CD4-positive, alpha-beta T cell (primary cell): Measurements from ENCODE around the gene ABCA2. TPM values are rescaled to one million over a fixed set of nuclear protein-coding genes. Genes with fewer than 3 reads are reported as not detected.

Experiments used
- ATAC-seq: fragments of 200-7000 bp; cut with Tn5 transposase; one replicate; pipeline ENCODE4 v1.10.0; 2022; ENCODE audit warnings: mild to moderate bottlenecking; ENCODE audit not compliant: poor library complexity
- CTCF ChIA-PET: fragments of 350-600 bp; sonication (Branson Sonifier 250); formaldehyde crosslinking; loops from one replicate; lab custom pipeline; 2021; ENCODE audit warnings: antibody characterized with exemption, inconsistent platforms; lab: Charles Lee
- POLR2A ChIA-PET: fragments of 350-600 bp; sonication (Branson Sonifier 250); formaldehyde crosslinking; loops from one replicate; lab custom pipeline; 2021; ENCODE audit warnings: antibody characterized with exemption, inconsistent platforms; lab: Charles Lee
- DNase-seq, 14 experiments: peaks; one replicate each; pipeline ENCODE4 v3.0.0-alpha.2; 2013 to 2020; ENCODE audit warnings: mixed read lengths in 2 of 14
- H3K27ac ChIP-seq, 2 donors: one replicate each; pipeline versions ENCODE4 v1.5.1 to v1.7.0; 2013; ENCODE audit warnings: low read length in 2 of 2, low read depth in 1 of 2, mild to moderate bottlenecking in 1 of 2
- H3K27me3 ChIP-seq, 2 experiments: 1 replicate in 1 of 2; 2 replicates in 1 of 2; pipeline versions ENCODE4 v1.6.1 to v1.7.0; 2013; ENCODE audit warnings: low read length in 2 of 2, control low read depth in 1 of 2, mild to moderate bottlenecking in 1 of 2, moderate library complexity in 1 of 2; ENCODE audit not compliant: insufficient read depth in 2 of 2, control insufficient read depth in 1 of 2
- H3K36me3 ChIP-seq: one replicate; pipeline ENCODE4 v1.6.1; 2013; ENCODE audit warnings: low read length, control low read depth; ENCODE audit not compliant: insufficient read depth
- H3K4me1 ChIP-seq: one replicate; pipeline ENCODE4 v1.6.1; 2013; ENCODE audit warnings: low read length, control low read depth; ENCODE audit not compliant: insufficient read depth
- H3K4me3 ChIP-seq: one replicate; pipeline ENCODE4 v1.5.1; 2013; ENCODE audit warnings: mild to moderate bottlenecking, low read length, moderate library complexity
- H3K9me3 ChIP-seq, 2 experiments: 1 replicate in 1 of 2; 2 replicates in 1 of 2; pipeline versions ENCODE4 v1.6.1 to v1.7.0; 2013; ENCODE audit warnings: low read length in 2 of 2, mild to moderate bottlenecking in 2 of 2, control low read depth in 1 of 2, moderate library complexity in 1 of 2; ENCODE audit not compliant: control insufficient read depth in 1 of 2, insufficient read depth in 1 of 2
- H3K27ac Mint-ChIP-seq: one replicate; pipeline ENCODE4 v1.8.0; 2020; ENCODE audit warnings: mixed read lengths
- H3K27me3 Mint-ChIP-seq: one replicate; pipeline ENCODE4 v1.8.0; 2021; ENCODE audit warnings: mixed read lengths
- H3K36me3 Mint-ChIP-seq: one replicate; pipeline ENCODE4 v1.8.0; 2021; ENCODE audit warnings: low read depth, mixed read lengths
- H3K4me1 Mint-ChIP-seq: one replicate; pipeline ENCODE4 v1.8.0; 2021; ENCODE audit warnings: low read depth, mixed read lengths
- H3K4me3 Mint-ChIP-seq: one replicate; pipeline ENCODE4 v1.8.0; 2020; ENCODE audit warnings: mild to moderate bottlenecking, mixed read lengths
- H3K9me3 Mint-ChIP-seq: one replicate; pipeline ENCODE4 v1.8.0; 2020; ENCODE audit warnings: mixed read lengths
- intact Hi-C, 2 experiments: fragments of 100-400 bp; cut with DNase I in 1 of 2; cut with micrococcal nuclease in 1 of 2; formaldehyde crosslinking; loops; one replicate each; pipeline versions ENCODE4 v1.15.1 to v1.9.0; 2023 to 2025; cut with DNase I, micrococcal nuclease
- total RNA-seq, 174 experiments: library from RNA in 2 of 174; stranded (reverse) in 2 of 174; gene quantifications; one replicate each; pipeline ENCODE4 v1.2.3 and lab custom pipeline; 2021 to 2026
- TF ChIP-seq, protein P1 (sequence below): fragments of 200-600 bp; IDR thresholded peaks from one replicate; pipeline ENCODE4 v1.8.0; 2022; ENCODE audit warnings: antibody characterized with exemption, mild to moderate bottlenecking

The ABCA2 gene
- total RNA-seq, 2 experiments from 2014 or later = 80.1 to 86.8 TPM

- no peaks in the 10 kb centered on the region for H3K9me3 Mint-ChIP-seq
- Histone ChIP-seq H3K4me3 (no peak within 1 kb of the TSS), H3K27ac (no peak within 1 kb of the TSS), H3K36me3 (no peaks in the 10 kb centered on the region), H3K27me3 (peaks cover 20 to 33% of the 10 kb centered on the region in 2 experiments), H3K9me3 (peaks cover 0 to 19% of the 10 kb centered on the region in 2 experiments), H3K4me1 (peaks cover 32% of the 10 kb centered on the region)
- no peak for DNase-seq
- H3K27ac Mint-ChIP-seq = no peak within 1 kb of the TSS
- no peak for ATAC-seq
- ChIA-PET CTCF (no interaction called here), POLR2A (no interaction called here)
- H3K36me3 Mint-ChIP-seq = no peaks in the 10 kb centered on the region
- peak within 1 kb of the TSS; percentile 7 for H3K4me3 Mint-ChIP-seq
- TF ChIP-seq, protein P1, sequence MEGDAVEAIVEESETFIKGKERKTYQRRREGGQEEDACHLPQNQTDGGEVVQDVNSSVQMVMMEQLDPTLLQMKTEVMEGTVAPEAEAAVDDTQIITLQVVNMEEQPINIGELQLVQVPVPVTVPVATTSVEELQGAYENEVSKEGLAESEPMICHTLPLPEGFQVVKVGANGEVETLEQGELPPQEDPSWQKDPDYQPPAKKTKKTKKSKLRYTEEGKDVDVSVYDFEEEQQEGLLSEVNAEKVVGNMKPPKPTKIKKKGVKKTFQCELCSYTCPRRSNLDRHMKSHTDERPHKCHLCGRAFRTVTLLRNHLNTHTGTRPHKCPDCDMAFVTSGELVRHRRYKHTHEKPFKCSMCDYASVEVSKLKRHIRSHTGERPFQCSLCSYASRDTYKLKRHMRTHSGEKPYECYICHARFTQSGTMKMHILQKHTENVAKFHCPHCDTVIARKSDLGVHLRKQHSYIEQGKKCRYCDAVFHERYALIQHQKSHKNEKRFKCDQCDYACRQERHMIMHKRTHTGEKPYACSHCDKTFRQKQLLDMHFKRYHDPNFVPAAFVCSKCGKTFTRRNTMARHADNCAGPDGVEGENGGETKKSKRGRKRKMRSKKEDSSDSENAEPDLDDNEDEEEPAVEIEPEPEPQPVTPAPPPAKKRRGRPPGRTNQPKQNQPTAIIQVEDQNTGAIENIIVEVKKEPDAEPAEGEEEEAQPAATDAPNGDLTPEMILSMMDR = no peak
- peaks cover 32% of the 10 kb centered on the region for H3K27me3 Mint-ChIP-seq
- peaks cover 5% of the 10 kb centered on the region for H3K4me1 Mint-ChIP-seq
- intact Hi-C loops = no loop called here
These were observed 45.6 kb downstream of the ABCA2 start, which contains the start of gene LCNL1 for GRCh38 chr9:136982232-136983051. Gene LCNL1, plus strand, starts transcription at chr9:136982993. Its CDS starts 594 bp downstream, at chr9:136983587.

- Mint-ChIP-seq H3K27ac (no peak overlapping the region), H3K36me3 (no peaks in the 10 kb centered on the region), H3K9me3 (no peaks in the 10 kb centered on the region), H3K27me3 (peaks cover 28% of the 10 kb centered on the region), H3K4me3 (no peak overlapping the region), H3K4me1 (peaks cover 5% of the 10 kb centered on the region)
- TF ChIP-seq, protein P1 = no peak
- POLR2A ChIA-PET = no interaction called here
- no peak for DNase-seq
- H3K9me3 ChIP-seq = peaks cover 0 to 19% of the 10 kb centered on the region in 2 experiments
- peaks cover 20 to 33% of the 10 kb centered on the region in 2 experiments for H3K27me3 ChIP-seq
- H3K36me3 ChIP-seq = no peaks in the 10 kb centered on the region
- ATAC-seq = no peak
- H3K4me1 ChIP-seq = peaks cover 38% of the 10 kb centered on the region
- intact Hi-C loops = no loop called here
- CTCF ChIA-PET = no interaction called here
- no peak overlapping the region for H3K27ac ChIP-seq
- H3K4me3 ChIP-seq = no peak overlapping the region
These were observed 46.3 kb downstream of the ABCA2 start for GRCh38 chr9:136981588-136982231.

DNA sequence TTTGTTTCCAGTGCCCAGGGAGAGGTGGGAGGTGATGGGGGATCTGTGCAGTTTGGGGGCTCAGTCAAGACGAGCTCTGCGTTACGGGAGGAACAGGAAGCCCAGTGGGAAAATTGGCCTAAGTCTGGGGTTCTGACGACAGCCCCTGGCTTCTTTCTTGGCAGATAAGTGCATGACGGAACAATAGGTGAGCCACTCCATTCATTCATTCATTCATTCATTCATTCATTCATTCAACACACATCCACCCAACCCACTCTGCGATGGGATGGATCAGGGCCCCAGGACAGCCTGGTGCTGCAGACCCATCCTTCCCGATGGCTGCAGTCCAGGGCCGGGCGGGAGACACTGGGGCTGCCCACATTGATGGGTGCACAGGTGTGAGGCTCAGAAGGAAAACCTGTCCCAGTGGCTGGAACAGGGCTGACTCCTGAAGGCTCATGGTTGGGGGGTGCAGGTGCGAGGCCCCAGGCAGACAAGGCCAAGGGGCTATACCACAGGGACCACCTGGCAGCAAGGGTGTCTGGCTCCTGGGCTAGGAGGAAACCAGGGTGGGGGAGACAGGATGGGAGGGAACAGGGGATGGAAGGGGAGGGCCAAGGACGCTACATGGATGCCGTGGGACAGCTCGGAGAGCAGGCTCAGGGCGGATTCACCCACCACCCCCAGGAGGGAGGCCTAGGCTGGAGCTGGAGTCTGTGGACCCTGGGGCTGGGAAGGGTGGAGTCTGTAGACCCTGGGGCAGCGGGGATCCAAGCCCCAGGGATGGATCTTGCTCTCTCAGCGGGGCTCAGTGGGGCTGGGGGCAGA is 47.2 kb downstream of the ABCA2 start:
- Mint-ChIP-seq H3K27ac (no peak overlapping the region), H3K4me3 (no peak overlapping the region), H3K9me3 (no peaks in the 10 kb centered on the region), H3K4me1 (peaks cover 13% of the 10 kb centered on the region), H3K36me3 (no peaks in the 10 kb centered on the region), H3K27me3 (peaks cover 22% of the 10 kb centered on the region)
- DNase-seq = no peak
- peaks cover 0 to 19% of the 10 kb centered on the region in 2 experiments for H3K9me3 ChIP-seq
- no peaks in the 10 kb centered on the region for H3K36me3 ChIP-seq
- no peak overlapping the region for H3K4me3 ChIP-seq
- ATAC-seq = no peak
- H3K27me3 ChIP-seq = peaks cover 20 to 30% of the 10 kb centered on the region in 2 experiments
- ChIA-PET CTCF (no interaction called here), POLR2A (no interaction called here)
- H3K4me1 ChIP-seq = peaks cover 44% of the 10 kb centered on the region
- H3K27ac ChIP-seq = no peak overlapping the region
- intact Hi-C loops = no loop called here
- TF ChIP-seq, protein P1 = no peak
